Nasal cavity respiratory epithelium epithelial cell of viscerocranial mucosa (primary cell): ENCODE measurements around the gene MAGEA8. TPM values are rescaled to one million over a fixed set of nuclear protein-coding genes. Genes with fewer than 3 reads are reported as not detected.

Source experiments
- total RNA-seq: library from RNA; depleted of rRNA; stranded (reverse); fragments of >200 nt; gene quantifications from 2 replicates; pipeline ENCODE4 v1.2.3, GENCODE V29; 2014

Gene MAGEA8
- not detected in 2 replicates for total RNA-seq

GRCh38 chrX:149881081-149881711, at the start of gene MAGEA8:
TSS of gene MAGEA8 (plus strand) at chrX:149881183. CDS start at chrX:149884273, 3,090 bp downstream.

GRCh38 chrX:149929400-149929799, 48.4 kb downstream of the MAGEA8 start, which contains the start of gene HSFX4:
TSS of gene HSFX4 (plus strand) at chrX:149929573. CDS start at chrX:149929645, 72 bp downstream.

Other genes starting within 250 kb of the MAGEA8 start
- gene TMEM185A, start 249.4 kb upstream of the MAGEA8 start, total RNA-seq = 17.4 and 23.0 TPM in 2 replicates
- not detected in 2 replicates for gene MAGEA11, start 169.1 kb upstream of the MAGEA8 start, total RNA-seq
- gene HSFX1, start 107.1 kb upstream of the MAGEA8 start, total RNA-seq = 0.34 and 0.93 TPM in 2 replicates
- gene MAGEA9, start 99.3 kb upstream of the MAGEA8 start, total RNA-seq = not detected in 2 replicates
- gene HSFX4, start 48.4 kb downstream of the MAGEA8 start, total RNA-seq = not detected in 2 replicates
- gene EOLA2, start 57.3 kb downstream of the MAGEA8 start, total RNA-seq = 31.4 and 36.6 TPM in 2 replicates